GM20431 (cell line): Measurements from ENCODE around the gene LSAMP.

Source experiments
- in situ Hi-C: fragments of 300-500 bp; cut with MseI, MboI; formaldehyde crosslinking; loops from one replicate; pipeline ENCODE4 v1.15.0; 2020; ENCODE audit warnings: low sequenced_read_pairs; ENCODE audit not compliant: unreplicated experiment

LSAMP gene

DNA sequence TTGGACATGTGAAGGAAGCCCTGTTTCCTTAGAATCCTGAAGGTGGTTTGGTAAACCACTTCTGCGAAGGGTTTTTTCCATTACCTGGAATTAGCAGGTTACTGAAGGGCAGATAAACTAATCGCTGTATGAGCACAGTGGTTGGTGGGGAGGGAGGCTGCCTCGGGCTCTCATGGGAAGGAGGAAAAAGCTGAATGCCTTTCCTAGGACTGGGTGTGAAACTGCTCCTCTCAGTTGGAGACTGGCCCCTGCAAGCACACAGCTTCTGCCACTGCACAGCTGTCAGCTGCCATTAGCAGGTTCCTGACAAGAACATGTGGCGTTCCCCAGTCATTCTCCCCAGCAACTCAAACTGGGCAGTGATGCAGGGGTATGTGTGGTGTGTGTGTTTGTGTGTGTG, 445.7 kb downstream of the LSAMP start:
- in situ Hi-C loops = no loop called here

- in situ Hi-C loops = no loop called here
Measured at GRCh38 chr3:115999001-115999585, 446.2 kb downstream of the LSAMP start.

- in situ Hi-C loops = no loop called here
Measured at GRCh38 chr3:115996420-115997108, 448.7 kb downstream of the LSAMP start.

DNA sequence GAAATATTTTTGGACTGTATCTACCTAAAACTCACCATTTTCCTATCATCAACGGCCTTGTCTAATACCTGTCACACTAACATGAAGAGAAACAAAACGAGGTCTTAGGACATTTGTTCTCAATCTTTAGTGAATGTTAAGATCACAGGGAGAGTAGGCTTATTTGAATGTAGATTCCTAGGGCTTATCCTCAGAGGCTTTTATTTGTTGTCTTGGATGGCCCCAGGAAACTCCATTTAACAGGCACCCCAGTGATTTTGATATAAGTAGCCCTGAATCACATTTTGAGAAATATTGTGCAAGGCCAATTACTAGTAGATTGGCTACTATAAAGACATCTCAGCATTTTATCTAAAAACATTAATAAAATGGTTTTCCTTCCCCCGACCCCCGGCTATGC, 454.6 kb downstream of the LSAMP start:
- in situ Hi-C loops = no loop called here

- in situ Hi-C loops = no loop called here
Measured at GRCh38 chr3:115989684-115990421, 455.4 kb downstream of the LSAMP start.

DNA sequence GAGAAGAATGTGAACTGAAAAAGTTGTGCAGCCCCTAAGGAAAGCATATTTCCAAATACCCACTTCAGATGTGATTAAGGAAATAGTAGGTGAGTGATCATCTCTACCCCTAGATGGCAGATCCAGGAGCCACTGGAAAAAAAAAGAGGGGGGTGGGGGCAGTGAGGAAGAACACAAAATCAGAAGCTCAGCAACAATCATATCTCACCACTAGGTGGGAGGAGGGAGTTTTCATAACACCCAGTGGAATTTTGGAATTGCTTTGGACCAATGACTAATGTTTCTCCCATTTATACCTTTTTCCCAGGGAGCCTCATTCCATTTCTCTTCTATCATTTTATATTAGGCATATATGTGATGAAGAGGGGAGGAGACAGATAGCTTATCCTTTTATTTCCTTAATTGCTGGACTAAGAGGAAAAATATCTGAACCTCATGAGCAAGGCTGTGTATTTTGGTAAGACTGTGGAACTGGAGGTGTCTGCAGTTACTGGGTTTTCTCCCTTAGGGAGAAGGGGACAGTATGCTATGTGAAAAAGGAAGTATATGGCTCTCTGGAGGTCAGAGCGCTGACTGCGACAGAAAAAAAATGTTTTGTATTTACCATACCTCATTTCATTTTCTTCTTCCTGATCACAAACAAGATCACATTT, 458.6 kb downstream of the LSAMP start:
- in situ Hi-C loops = no loop called here

DNA sequence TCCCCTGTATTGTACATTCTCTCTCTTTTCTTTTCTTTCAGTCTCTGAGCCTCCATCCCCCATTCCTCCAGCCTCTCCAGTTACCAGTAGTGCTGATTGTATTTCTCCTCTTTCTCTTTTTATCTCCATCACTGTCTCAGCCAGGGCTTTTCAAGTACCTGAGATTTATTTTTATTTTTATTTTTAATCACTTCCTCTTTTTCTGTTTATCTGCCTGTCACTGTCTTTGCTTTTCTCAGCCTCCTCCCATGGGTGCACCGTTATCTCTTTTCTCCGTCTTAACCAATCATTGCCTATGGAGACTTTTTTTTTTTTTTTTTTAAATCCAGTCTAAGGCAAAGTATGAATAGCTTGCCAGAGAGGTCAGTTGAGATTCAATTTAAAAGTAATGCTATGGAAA, 462.7 kb downstream of the LSAMP start:
- in situ Hi-C loops = no loop called here

GRCh38 chr3:115982108-115982507, 463.2 kb downstream of the LSAMP start:
- in situ Hi-C loops = no loop called here

GRCh38 chr3:115980709-115981108, 464.6 kb downstream of the LSAMP start:
- in situ Hi-C loops = no loop called here

DNA sequence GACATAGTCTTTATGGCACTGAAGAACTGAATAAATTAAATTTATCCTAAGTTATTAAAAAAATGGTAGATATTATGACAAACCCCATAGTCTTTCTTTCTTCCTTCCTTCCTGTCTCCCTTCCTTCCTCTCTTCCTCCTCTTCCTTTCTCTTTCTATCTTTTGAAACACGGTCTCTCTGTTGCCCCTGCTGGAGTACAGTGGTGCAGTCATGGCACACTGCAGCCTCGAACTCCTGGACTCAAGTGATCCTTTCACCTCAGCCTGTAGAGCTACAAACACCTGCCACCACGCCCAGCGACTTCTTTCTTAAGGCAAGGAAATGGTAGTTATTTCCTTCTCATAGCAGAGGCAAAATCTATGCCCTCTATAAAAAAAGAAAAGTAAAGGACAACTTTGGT, 467.4 kb downstream of the LSAMP start:
- in situ Hi-C loops = no loop called here

- in situ Hi-C loops = no loop called here
Measured at GRCh38 chr3:115975796-115976195, 469.5 kb downstream of the LSAMP start.

GRCh38 chr3:115975353-115975752, 469.9 kb downstream of the LSAMP start:
- in situ Hi-C loops = no loop called here

DNA sequence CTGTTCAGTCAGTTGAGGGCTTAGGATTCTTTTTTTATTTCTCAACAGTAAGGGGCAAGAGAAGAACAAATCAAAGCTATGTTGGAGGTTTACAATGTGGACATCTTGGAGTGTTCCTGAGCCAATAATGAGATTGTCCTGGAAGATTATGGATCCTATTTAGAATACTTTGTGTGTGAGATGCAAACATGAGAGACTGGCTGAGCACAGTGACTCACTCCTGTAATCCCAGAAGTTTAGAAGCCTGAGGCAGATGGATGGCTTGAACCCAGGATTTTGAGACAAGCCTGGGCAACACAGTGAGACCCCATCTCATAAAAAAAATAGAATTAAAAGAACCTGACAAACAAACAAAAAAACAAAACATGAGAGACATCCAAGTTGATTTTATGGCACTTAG, 470.3 kb downstream of the LSAMP start:
- in situ Hi-C loops = no loop called here

GRCh38 chr3:115968871-115969270, 476.4 kb downstream of the LSAMP start:
- in situ Hi-C loops = no loop called here

- in situ Hi-C loops = no loop called here
Measured at GRCh38 chr3:115961380-115961779, 483.9 kb downstream of the LSAMP start.

- in situ Hi-C loops = no loop called here
Measured at GRCh38 chr3:115960799-115961198, 484.5 kb downstream of the LSAMP start.

DNA sequence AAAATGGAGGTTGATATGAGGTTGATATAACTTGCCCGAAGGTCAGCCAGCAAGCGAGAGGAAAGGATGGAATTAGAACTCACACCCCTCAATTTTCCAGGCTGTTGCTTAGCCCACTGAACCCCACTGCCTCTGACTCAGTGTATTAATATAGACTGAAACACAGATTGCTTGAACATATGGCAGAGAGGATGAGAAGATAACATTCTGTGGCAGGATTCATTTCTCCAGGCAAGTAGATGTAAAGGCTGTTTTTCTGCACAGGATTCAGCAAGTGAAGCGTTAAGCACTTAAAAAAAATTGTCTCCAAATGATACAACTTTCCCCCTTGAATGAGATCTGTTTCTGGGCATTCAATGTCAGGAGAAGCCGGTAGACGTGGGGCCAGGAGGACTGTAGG, 486.8 kb downstream of the LSAMP start:
- in situ Hi-C loops = no loop called here

- in situ Hi-C loops = no loop called here
Measured at GRCh38 chr3:115947325-115947724, 498.0 kb downstream of the LSAMP start.

GRCh38 chr3:115943579-115943978, 501.7 kb downstream of the LSAMP start:
- in situ Hi-C loops = no loop called here

DNA sequence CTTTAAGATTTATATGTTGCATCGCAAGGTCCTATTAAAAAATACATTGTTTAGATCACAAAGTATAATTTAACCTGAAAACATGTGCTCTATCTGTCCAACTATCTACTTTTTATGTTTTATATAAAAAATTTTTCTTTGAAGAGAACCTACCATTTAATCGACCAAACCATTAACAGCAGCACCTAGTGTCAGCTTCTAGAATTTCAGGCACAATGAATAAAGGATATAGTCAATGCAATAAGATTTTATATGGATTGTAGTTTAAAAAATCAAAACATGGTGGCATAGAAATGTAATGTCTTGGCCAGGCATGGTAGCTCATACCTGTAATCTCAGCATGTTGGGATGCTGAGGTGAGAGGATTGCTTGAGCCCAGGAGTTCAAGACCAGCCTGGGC, 508.2 kb downstream of the LSAMP start:
- in situ Hi-C loops = no loop called here

DNA sequence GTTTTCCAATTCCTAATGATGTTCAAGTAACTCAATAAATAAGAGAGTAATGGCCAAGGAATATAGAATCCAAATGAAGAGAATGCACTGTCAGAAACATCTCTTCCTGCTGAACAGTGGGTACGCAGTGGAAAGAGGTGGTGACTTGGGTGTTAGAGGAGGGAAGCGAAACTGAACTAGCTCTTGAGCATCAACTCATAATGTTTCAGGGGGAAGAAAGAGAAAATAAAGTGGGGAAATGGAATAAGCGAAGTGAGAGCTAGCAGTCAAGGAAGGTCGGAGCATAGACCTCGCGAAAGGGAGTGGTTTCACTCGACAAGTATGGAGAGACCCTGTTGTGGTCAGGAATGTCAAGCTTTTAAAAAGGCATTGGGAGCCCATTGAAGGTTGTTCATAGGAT, 512.5 kb downstream of the LSAMP start:
- in situ Hi-C loops = no loop called here
